GM18858 (cell line): ENCODE results near the gene ORMDL1.
"Not testable (repeated sequence)": the region's sequence is repeated elsewhere in the genome, so short reads cannot be mapped to it uniquely, and the experiment has no call there.

Experiments used
- ATAC-seq: cut with Tn5 transposase; IDR thresholded peaks from one replicate; pipeline ENCODE4 v1.9.1; 2021; ENCODE audit not compliant: unreplicated experiment

Gene ORMDL1

GRCh38 chr2:189772212-189772611 lies 11.9 kb downstream of the ORMDL1 start:
- no peak for ATAC-seq

GRCh38 chr2:189770590-189771322 lies 13.4 kb downstream of the ORMDL1 start:
- ATAC-seq, result no peak

DNA sequence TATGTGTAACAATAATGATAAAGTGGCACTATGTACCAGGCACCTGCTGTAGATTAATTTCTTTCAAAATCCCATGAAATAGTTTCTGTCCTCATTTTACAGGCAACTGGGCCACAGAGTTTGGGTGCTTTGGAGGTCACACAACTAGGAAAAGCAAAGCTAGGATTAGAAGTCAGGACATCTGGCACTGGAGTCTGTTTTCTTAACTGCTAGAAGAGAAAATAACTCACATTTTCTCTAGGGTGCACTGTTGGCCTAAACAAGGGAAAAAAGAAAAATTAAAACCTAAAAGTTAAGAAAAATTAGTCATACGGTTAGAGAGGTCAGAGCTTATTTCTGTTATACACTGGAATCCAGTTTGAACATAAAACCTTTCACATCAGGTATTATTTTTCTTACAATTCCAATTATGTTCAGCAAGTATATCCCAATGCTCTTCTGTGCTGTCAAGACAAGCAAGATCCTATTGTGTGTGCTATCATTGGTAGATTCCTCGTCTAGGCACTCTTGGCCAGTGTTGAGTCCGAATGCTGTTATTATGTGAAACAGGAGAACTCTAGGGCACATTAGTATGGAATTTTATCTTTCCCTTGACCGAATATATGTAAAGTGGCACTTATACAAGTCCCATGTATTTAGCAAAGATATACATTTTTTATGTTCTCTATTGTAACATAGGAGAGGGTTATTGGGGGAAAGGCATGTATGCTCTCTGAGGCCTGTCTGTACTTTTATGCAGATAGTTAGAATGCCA lies 20.1 kb downstream of the ORMDL1 start:
- ATAC-seq, result no peak

GRCh38 chr2:189762551-189763298 lies 21.4 kb downstream of the ORMDL1 start, which contains the start of gene OSGEPL1:
Gene OSGEPL1 (minus strand): TSS chr2:189762792. CDS start chr2:189761640, 1,152 bp downstream.
- ATAC-seq, result peak; percentile 86

- ATAC-seq, result no peak
Measured at GRCh38 chr2:189762229-189762550, 21.9 kb downstream of the ORMDL1 start.

GRCh38 chr2:189760154-189760553 lies 24.0 kb downstream of the ORMDL1 start:
- ATAC-seq, result not testable (repeated sequence)

- ATAC-seq, result no peak
Measured at GRCh38 chr2:189756311-189756952, 27.7 kb downstream of the ORMDL1 start.

DNA sequence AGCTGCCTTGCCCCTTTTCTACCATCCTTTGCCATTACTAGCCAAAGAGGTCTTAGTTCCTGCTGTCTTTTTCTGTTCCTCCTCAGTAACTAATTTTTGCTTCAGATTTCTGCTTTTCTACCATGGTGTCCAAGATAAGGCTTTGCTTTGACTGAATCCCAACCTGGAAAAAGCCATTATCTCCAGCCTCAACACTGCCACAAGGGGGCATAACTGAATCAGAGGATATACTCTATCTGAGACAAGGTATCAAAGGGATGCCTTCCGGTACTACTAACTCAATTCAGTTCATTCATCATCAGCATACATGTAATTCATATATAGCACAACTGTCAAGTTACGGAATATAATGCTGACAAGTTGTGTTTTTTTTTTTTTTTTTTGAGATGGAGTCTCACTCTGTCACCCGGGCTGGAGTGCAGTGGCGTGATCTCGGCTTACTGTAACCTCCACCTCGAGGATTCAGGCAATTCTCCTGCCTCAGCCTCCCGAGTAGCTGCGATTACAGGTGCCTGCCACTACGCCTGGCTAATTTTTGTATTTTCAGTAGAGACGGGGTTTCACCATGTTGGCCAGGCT lies 33.0 kb downstream of the ORMDL1 start:
- peak; percentile 55 for ATAC-seq

GRCh38 chr2:189729430-189729829 lies 54.7 kb downstream of the ORMDL1 start:
- no peak for ATAC-seq

GRCh38 chr2:189726849-189727248 lies 57.3 kb downstream of the ORMDL1 start:
- ATAC-seq, result no peak

DNA sequence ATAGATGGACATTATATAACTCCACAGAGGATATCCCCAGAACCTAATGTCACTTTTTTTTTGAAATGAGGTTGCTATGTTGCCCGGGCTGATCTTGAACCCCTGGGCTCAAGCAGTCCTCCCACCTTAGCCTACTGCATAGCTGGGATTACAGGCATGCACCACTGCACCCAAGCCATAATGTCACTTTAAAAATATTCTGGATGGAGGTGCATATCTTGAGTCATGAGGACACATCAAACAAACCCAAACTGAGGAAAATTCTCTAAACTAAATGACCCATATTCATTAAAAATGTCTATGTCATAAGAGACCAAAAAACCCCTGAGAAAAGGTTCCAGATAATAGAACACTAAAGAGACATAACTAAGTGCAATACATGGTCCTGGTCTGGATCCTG lies 57.9 kb downstream of the ORMDL1 start:
- no peak for ATAC-seq

DNA sequence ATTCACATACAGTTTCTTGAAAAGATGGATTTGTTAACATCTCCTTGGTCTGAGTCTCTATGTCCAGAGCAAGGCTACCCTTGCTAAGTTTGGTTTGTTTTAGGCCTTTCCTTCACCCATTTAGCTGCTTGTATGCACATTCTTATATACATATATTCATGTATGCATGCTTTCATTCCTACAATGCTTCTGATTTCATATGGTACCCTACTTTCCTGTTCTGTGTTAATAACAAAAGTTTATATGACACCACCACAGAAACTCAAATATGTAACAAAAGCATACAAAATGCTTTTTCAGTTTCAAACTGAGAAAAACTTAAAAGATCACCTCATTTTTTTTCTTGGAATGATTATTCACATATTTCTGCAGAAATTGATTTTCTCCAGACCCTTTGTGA lies 60.9 kb downstream of the ORMDL1 start:
- ATAC-seq, result no peak
